Fibroblast of lung (primary cell): ENCODE measurements around the gene SLC4A8.

Experiments
- CTCF ChIP-seq, 2 donors: IDR thresholded peaks in 1 of 2; conservative IDR thresholded peaks in 1 of 2; 1 replicate in 1 of 2; 2 replicates in 1 of 2; pipeline ENCODE4 v1.5.1; 2011 to 2012; ENCODE audit warnings: low read length in 2 of 2, control low read depth in 1 of 2, inconsistent platforms in 1 of 2, low read depth in 1 of 2, mild to moderate bottlenecking in 1 of 2
- EZH2 ChIP-seq: IDR thresholded peaks from 2 replicates; pipeline ENCODE4 v1.5.1; 2012; ENCODE audit warnings: low read length, control low read depth, mild to moderate bottlenecking; ENCODE audit errors: missing control alignments

- TF ChIP-seq CTCF (conservative IDR thresholded peaks at IDR 0.05 in 1 of 2, IDR thresholded peaks at IDR 0.05 in 1 of 2; ENCODE audit: low read depth in 1 of 2, low read length in 2 of 2) = no peak
- no peak for TF ChIP-seq EZH2
Measured at GRCh38 chr12:51450806-51451205, 26.2 kb downstream of the SLC4A8 start.
